ENCODE measurements around the gene SYT12.

DNA sequence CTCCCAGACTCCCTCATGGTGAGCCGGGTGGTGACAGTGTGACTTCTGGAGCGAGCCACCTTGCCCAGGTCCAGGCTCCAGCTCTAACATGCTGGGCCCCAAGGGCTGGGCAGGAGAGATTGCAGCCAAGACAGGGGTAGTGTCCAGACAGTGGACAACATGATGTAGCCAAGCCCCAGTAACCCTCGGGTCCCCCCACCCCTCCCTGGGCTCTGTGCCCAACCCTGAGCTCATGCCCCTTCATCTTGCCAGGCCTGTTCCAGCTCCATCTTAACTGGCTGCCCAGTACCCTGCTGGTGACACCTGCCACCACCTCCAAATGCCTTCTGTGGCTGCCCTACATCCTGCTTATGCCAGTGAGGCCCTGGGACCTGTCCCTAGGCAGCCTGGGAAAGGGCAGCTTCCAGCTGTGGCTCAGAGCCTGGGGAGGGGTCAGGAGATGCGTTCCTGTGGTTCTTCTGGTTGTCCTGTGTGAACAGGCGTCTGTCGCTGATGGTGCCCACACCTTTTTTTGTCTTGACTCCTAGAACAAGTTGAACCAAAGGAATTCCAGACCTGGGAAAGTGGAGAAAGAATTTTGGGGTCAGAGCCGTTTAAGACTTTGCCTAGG is 12.5 kb upstream of the SYT12 start:
- TF ChIP-seq CTCF (conservative IDR thresholded peaks at IDR 0.05; ENCODE audit: low read length) (no peak), EZH2phosphoT487 (IDR thresholded peaks at IDR 0.05; ENCODE audit: borderline replicate concordance) (no peak)

All from Loucy (cell line).